Ascending aorta (tissue), 2 donors: ENCODE measurements around the gene NINJ2. TPM values are rescaled to one million over a fixed set of nuclear protein-coding genes. Genes with fewer than 3 reads are reported as not detected.

ENCODE experiments used
- DNase-seq, 2 donors: peaks; one replicate each; pipeline ENCODE4 v3.0.0-alpha.2; 2019; ENCODE audit warnings: low spot score in 2 of 2
- H3K27ac ChIP-seq, 2 donors: fragments of 200-600 bp; sonication (generic); one replicate each; pipeline ENCODE4 v1.5.1; 2016 to 2017; ENCODE audit warnings: mild to moderate bottlenecking in 1 of 2
- H3K27me3 ChIP-seq: fragments of 200-600 bp; sonication (generic); one replicate; pipeline ENCODE4 v1.5.1; 2017
- H3K36me3 ChIP-seq, 2 donors: fragments of 200-600 bp; sonication (generic); one replicate each; pipeline ENCODE4 v1.5.1; 2016
- H3K4me1 ChIP-seq, 2 donors: fragments of 200-600 bp; sonication (generic); one replicate each; pipeline ENCODE4 v1.5.1; 2016 to 2017; ENCODE audit warnings: mild to moderate bottlenecking in 1 of 2
- H3K4me3 ChIP-seq, 2 donors: fragments of 200-600 bp; sonication (generic); one replicate each; pipeline ENCODE4 v1.5.1; 2016 to 2017; ENCODE audit warnings: mild to moderate bottlenecking in 1 of 2
- H3K9me3 ChIP-seq, 2 donors: fragments of 200-600 bp; sonication (generic); one replicate each; pipeline ENCODE4 v1.5.1; 2016
- intact Hi-C: fragments of 100-400 bp; cut with DNase I; formaldehyde crosslinking; loops from one replicate; pipeline ENCODE4 v1.15.1; 2023
- total RNA-seq: library from RNA; depleted of rRNA; stranded (reverse); fragments of >200 nt; gene quantifications from one replicate; pipeline ENCODE4 v1.1.0, GENCODE V29; 2016
- TF ChIP-seq, protein P1 (sequence below), 3 experiments: fragments of 200-600 bp in 2 of 3; fragments of 450-650 bp in 1 of 3; sonication (generic) in 2 of 3; IDR thresholded peaks; one replicate each; pipeline ENCODE4 v1.5.1; 2016 to 2019; ENCODE audit warnings: antibody characterized with exemption in 3 of 3, mild to moderate bottlenecking in 1 of 3, moderate library complexity in 1 of 3

The NINJ2 gene
- total RNA-seq, 1 donor from 2014 or later: 24.1 TPM

GRCh38 chr12:572532-572899 is 90.7 kb downstream of the NINJ2 start:
- TF ChIP-seq, protein P1, sequence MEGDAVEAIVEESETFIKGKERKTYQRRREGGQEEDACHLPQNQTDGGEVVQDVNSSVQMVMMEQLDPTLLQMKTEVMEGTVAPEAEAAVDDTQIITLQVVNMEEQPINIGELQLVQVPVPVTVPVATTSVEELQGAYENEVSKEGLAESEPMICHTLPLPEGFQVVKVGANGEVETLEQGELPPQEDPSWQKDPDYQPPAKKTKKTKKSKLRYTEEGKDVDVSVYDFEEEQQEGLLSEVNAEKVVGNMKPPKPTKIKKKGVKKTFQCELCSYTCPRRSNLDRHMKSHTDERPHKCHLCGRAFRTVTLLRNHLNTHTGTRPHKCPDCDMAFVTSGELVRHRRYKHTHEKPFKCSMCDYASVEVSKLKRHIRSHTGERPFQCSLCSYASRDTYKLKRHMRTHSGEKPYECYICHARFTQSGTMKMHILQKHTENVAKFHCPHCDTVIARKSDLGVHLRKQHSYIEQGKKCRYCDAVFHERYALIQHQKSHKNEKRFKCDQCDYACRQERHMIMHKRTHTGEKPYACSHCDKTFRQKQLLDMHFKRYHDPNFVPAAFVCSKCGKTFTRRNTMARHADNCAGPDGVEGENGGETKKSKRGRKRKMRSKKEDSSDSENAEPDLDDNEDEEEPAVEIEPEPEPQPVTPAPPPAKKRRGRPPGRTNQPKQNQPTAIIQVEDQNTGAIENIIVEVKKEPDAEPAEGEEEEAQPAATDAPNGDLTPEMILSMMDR (IDR thresholded peaks at IDR 0.05): no peak
- Histone ChIP-seq H3K9me3 (no peaks in the 10 kb centered on the region), H3K4me3 (no peak overlapping the region), H3K27me3 (no peaks in the 10 kb centered on the region), H3K27ac (peak overlapping the region; percentile 93 to 97), H3K4me1 (peaks cover 15 to 38% of the 10 kb centered on the region in 2 donors), H3K36me3 (no peaks in the 10 kb centered on the region)
- DNase-seq: no peak
- intact Hi-C loops: no loop called here

DNA sequence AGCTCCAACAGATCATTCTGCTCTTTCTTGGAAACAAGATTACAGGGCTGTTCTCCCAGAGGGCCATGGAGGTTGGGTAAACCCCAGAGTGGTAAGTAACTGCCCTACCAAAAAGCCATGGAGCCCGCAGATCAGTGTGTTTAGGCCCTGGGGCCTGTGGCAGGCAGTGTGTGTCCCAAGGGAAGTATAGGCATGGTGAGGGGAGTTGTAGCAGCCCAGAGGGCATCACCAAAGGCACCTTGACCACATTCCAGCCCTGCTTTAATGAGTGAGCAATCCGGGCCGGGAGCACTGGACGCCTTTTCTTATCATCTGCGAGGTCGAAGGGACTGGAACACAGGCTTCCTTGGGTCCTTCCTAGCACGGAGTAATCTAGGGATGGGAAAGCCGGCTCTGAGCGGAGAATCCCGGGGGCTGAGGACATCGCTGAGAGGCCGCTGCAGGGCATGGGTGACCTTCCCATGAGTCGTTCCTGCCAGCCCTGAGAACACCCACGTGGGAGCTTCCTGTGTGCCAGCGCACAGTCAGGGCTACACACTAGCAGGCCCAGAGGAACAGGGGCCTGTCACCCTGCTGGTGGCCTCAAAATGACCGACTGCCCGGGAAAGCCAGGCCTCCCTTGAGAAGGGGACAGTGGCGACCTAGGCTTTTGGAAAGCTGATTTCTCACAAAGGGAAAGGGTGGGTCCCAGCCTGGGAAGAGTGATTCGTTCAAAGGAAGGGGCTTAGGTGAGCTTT is 91.3 kb downstream of the NINJ2 start:
- H3K4me1 ChIP-seq: peaks cover 15 to 38% of the 10 kb centered on the region in 2 donors
- intact Hi-C loops: loop anchor here (1.0 kb wide), 1 partner anchor 180 kb away; the partner anchor contains the start of gene WNK1
- H3K9me3 ChIP-seq: no peaks in the 10 kb centered on the region
- peak in 1 of 2 donors; percentile 75 for DNase-seq
- H3K27ac ChIP-seq: peak overlapping the region; percentile 93 to 97
- H3K4me3 ChIP-seq: peak overlapping the region in 1 of 2 donors; percentile 68
- no peaks in the 10 kb centered on the region for H3K27me3 ChIP-seq
- H3K36me3 ChIP-seq: no peaks in the 10 kb centered on the region
- TF ChIP-seq, protein P1 (IDR thresholded peaks at IDR 0.05): no peak

- peak overlapping the region; percentile 68 to 77 for H3K4me3 ChIP-seq
- DNase-seq: peak in 1 of 2 donors; percentile 95
- intact Hi-C loops: loop anchor here (1.0 kb wide), 3 partner anchors 181 to 378 kb away; partner anchors contain the start of genes RAD52 and WNK1
- TF ChIP-seq, protein P1 (IDR thresholded peaks at IDR 0.05): no peak
- H3K9me3 ChIP-seq: no peaks in the 10 kb centered on the region
- peaks cover 12 to 33% of the 10 kb centered on the region in 2 donors for H3K4me1 ChIP-seq
- no peaks in the 10 kb centered on the region for H3K36me3 ChIP-seq
- H3K27me3 ChIP-seq: no peaks in the 10 kb centered on the region
- peak overlapping the region; percentile 93 to 97 for H3K27ac ChIP-seq
Observed at GRCh38 chr12:570921-571794, 92.1 kb downstream of the NINJ2 start.

DNA sequence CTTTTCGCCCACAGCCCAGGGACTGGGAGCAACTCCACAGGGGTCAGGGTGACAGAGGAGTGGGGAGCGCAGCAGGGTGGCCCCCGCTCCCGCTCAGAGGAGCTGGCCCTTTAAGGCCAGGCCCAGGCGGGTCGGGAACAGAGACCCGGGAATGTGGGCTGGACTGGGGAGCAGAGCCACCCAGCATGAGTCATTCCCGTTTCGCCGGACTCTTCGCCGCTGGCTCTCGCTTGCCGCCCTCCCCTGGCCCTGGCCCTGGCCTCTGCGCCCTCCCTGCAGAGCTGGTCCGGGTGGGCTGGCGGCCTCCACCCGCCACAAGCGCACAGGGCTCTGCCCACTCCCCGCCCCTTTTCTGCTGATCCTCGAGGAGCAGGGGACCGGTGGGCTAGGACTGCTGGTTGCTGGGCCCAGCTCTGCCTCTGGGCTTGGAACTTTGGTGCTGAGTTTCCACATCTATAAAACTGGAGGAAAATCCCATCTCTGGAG is 92.8 kb downstream of the NINJ2 start:
- Histone ChIP-seq H3K4me1 (peaks cover 7 to 27% of the 10 kb centered on the region in 2 donors), H3K4me3 (peak overlapping the region; percentile 68 to 77), H3K27me3 (no peaks in the 10 kb centered on the region), H3K36me3 (no peaks in the 10 kb centered on the region), H3K27ac (peak overlapping the region; percentile 93 to 97), H3K9me3 (no peaks in the 10 kb centered on the region)
- intact Hi-C loops: loop anchor here (1.0 kb wide), 2 partner anchors 244 to 379 kb away; partner anchors contain the start of gene RAD52
- DNase-seq: peak in 1 of 2 donors; percentile 89
- TF ChIP-seq, protein P1 (IDR thresholded peaks at IDR 0.05): no peak

- Histone ChIP-seq H3K36me3 (no peaks in the 10 kb centered on the region), H3K27me3 (no peaks in the 10 kb centered on the region), H3K27ac (peak overlapping the region; percentile 93 to 97), H3K4me3 (peak overlapping the region; percentile 68 to 77), H3K4me1 (peaks cover 7 to 21% of the 10 kb centered on the region in 2 donors), H3K9me3 (no peaks in the 10 kb centered on the region)
- TF ChIP-seq, protein P1 (IDR thresholded peaks at IDR 0.05): peak; percentile 94 to 95 (median 94)
- DNase-seq: peak in 1 of 2 donors; percentile 95
- intact Hi-C loops: loop anchor here (1.0 to 10.0 kb wide), 4 partner anchors 244 to 1015 kb away; partner anchors contain the start of gene RAD52
Observed at GRCh38 chr12:569803-570434, 93.3 kb downstream of the NINJ2 start.
